Measurements from ENCODE around the gene ZXDC. TPM values are rescaled to one million over a fixed set of nuclear protein-coding genes. Genes with fewer than 3 reads are reported as not detected.

ZXDC gene
- total RNA-seq, 1 donor from 2014 or later: 29.0 TPM

- no peak for DNase-seq (ENCODE audit: extremely low spot score, unreplicated experiment)
- Mint-ChIP-seq H3K9me3 (no peaks in the 10 kb centered on the region), H3K4me3 (no peak overlapping the region), H3K27ac (no peak overlapping the region), H3K4me1 (ENCODE audit: unreplicated experiment) (no peaks in the 10 kb centered on the region), H3K36me3 (no peaks in the 10 kb centered on the region), H3K27me3 (peaks cover 6% of the 10 kb centered on the region)
- TF ChIP-seq CTCF (conservative IDR thresholded peaks at IDR 0.05): no peak
These were observed 36.3 kb upstream of the ZXDC start for GRCh38 chr3:126512026-126512425.

GRCh38 chr3:126511291-126511690, 35.6 kb upstream of the ZXDC start:
- Mint-ChIP-seq H3K4me1 (ENCODE audit: unreplicated experiment) (no peaks in the 10 kb centered on the region), H3K9me3 (no peaks in the 10 kb centered on the region), H3K36me3 (no peaks in the 10 kb centered on the region), H3K4me3 (no peak overlapping the region), H3K27ac (no peak overlapping the region), H3K27me3 (peaks cover 6% of the 10 kb centered on the region)
- TF ChIP-seq CTCF (conservative IDR thresholded peaks at IDR 0.05): no peak
- no peak for DNase-seq (ENCODE audit: extremely low spot score, unreplicated experiment)

- H3K27me3 Mint-ChIP-seq: peaks cover 9% of the 10 kb centered on the region
- no peaks in the 10 kb centered on the region for H3K9me3 Mint-ChIP-seq
- H3K4me3 Mint-ChIP-seq: no peak overlapping the region
- no peak for DNase-seq (ENCODE audit: extremely low spot score, unreplicated experiment)
- H3K27ac Mint-ChIP-seq: no peak overlapping the region
- H3K4me1 Mint-ChIP-seq (ENCODE audit: unreplicated experiment): no peaks in the 10 kb centered on the region
- H3K36me3 Mint-ChIP-seq: no peaks in the 10 kb centered on the region
- no peak for TF ChIP-seq CTCF (conservative IDR thresholded peaks at IDR 0.05)
These were observed 34.7 kb upstream of the ZXDC start for GRCh38 chr3:126510308-126510910.

- no peak for DNase-seq (ENCODE audit: extremely low spot score, unreplicated experiment)
- Mint-ChIP-seq H3K4me3 (no peak overlapping the region), H3K27me3 (peaks cover 15% of the 10 kb centered on the region), H3K9me3 (no peaks in the 10 kb centered on the region), H3K36me3 (no peaks in the 10 kb centered on the region), H3K27ac (no peak overlapping the region), H3K4me1 (ENCODE audit: unreplicated experiment) (no peaks in the 10 kb centered on the region)
- TF ChIP-seq CTCF (conservative IDR thresholded peaks at IDR 0.05): no peak
These were observed 34.1 kb upstream of the ZXDC start for GRCh38 chr3:126509597-126510307.

- TF ChIP-seq CTCF (conservative IDR thresholded peaks at IDR 0.05): no peak
- DNase-seq (ENCODE audit: extremely low spot score, unreplicated experiment): no peak
- Mint-ChIP-seq H3K36me3 (no peaks in the 10 kb centered on the region), H3K4me1 (ENCODE audit: unreplicated experiment) (no peaks in the 10 kb centered on the region), H3K4me3 (no peak overlapping the region), H3K9me3 (no peaks in the 10 kb centered on the region), H3K27me3 (peaks cover 21% of the 10 kb centered on the region), H3K27ac (no peak overlapping the region)
These were observed 32.9 kb upstream of the ZXDC start for GRCh38 chr3:126508564-126508964.
